Pancreas (tissue), 10 donors: ENCODE data around the gene C6orf47. TPM values are rescaled to one million over a fixed set of nuclear protein-coding genes. Genes with fewer than 3 reads are reported as not detected.

Experiments
- ATAC-seq, 4 donors: fragments of 200-7000 bp; cut with Tn5 transposase; one replicate each; pipeline versions ENCODE4 v1.8.0 to v1.9.1; 2020; ENCODE audit warnings: mild to moderate bottlenecking in 4 of 4, moderate library complexity in 4 of 4
- DNase-seq, 6 donors: peaks; one replicate each; pipeline ENCODE4 v3.0.0-alpha.2; 2020
- FAIRE-seq: peaks from 2 replicates; lab custom pipeline; 2012; peaks lifted over from hg19 to GRCh38; lab: Jason Lieb, UNC
- H3K27ac ChIP-seq, 4 donors: fragments of 200-600 bp; sonication (generic); 1 replicate in 3 of 4; 2 replicates in 1 of 4; pipeline versions ENCODE4 v1.5.0 to v1.8.0; 2020
- H3K27me3 ChIP-seq, 4 donors: fragments of 200-600 bp; one replicate each; pipeline ENCODE4 v1.8.0; 2021
- H3K36me3 ChIP-seq, 3 donors: fragments of 200-600 bp; sonication (generic) in 1 of 3; one replicate each; pipeline versions ENCODE4 v1.5.0 to v1.8.0; 2020 to 2021
- H3K4me1 ChIP-seq, 3 donors: fragments of 200-600 bp; one replicate each; pipeline ENCODE4 v1.8.0; 2021
- H3K4me3 ChIP-seq, 4 donors: fragments of 200-600 bp; sonication (generic) in 2 of 4; one replicate each; pipeline versions ENCODE4 v1.5.0 to v1.8.0; 2020 to 2021
- H3K9me3 ChIP-seq, 4 donors: fragments of 200-600 bp; one replicate each; pipeline ENCODE4 v1.8.0; 2021
- WGBS, 2 donors: extraction: QIAGEN DNeasy Blood & Tissue Kit; methylation state at CpG; one replicate each; pipeline ENCODE4 v1.1.7; 2013; 5-methylcytosine and 5-hydroxymethylcytosine counted together
- intact Hi-C, 3 donors: fragments of 100-400 bp; cut with DNase I; formaldehyde crosslinking; loops; one replicate each; pipeline versions ENCODE4 v1.11.1 to v1.14.2; 2022
- polyA plus RNA-seq, 2 donors: library from polyadenylated mRNA; stranded (reverse); fragments of 200-250 nt; gene quantifications; one replicate each; pipeline ENCODE4 v1.2.3, GENCODE V29; 2013
- total RNA-seq, 6 donors: library from RNA; stranded (reverse); fragmentation: NEBNext Ultra II Directional in 4 of 6; extraction: Animal tissue kit (Norgen Biotek cat#: 25700) in 4 of 6; gene quantifications; one replicate each; pipeline versions ENCODE4 v1.2.1 to v1.2.4, GENCODE V29; 2021 to 2023
- TF ChIP-seq, protein P1 (sequence below), 4 donors: fragments of 200-600 bp; sonication (generic) in 3 of 4; IDR thresholded peaks; one replicate each; pipeline versions ENCODE4 v1.5.0 to v1.8.0; 2021; ENCODE audit warnings: antibody characterized with exemption in 4 of 4
- donor health status: healthy with polysubstance abuse.
- donor health status: DM: no; HTN: no; CAD: no; lungs with moderate emphysema.
- donor health status: DM: no; HTN: no; CAD: no.
- donor health status: control.
- donor health status: control.
- donor health status: Bipolar disorder and iron deficiency.
- donor health status: DM: yes; HTN: yes; CAD: no.
- donor health status: DM: no; HTN: no; CAD: no.
- donor health status: DM: no; HTN: no; CAD: no.
- donor health status: DM: yes; HTN: yes; CAD: no.

C6orf47 gene
- total and polyA plus RNA-seq, 8 donors = 6.9 to 12.0 (median 9.5) TPM

- FAIRE-seq = no peak
- peak in 1 of 6 donors; percentile 22 for DNase-seq
- Histone ChIP-seq H3K36me3 (peaks cover 0 to 2% (median 0%) of the 10 kb centered on the region in 3 donors), H3K27me3 (no peaks in the 10 kb centered on the region), H3K27ac (no peak overlapping the region), H3K4me1 (peaks cover 27 to 38% (median 28%) of the 10 kb centered on the region in 3 donors), H3K9me3 (no peaks in the 10 kb centered on the region), H3K4me3 (no peak overlapping the region)
- intact Hi-C loops = no loop called here
- no peak for ATAC-seq
- TF ChIP-seq, protein P1, sequence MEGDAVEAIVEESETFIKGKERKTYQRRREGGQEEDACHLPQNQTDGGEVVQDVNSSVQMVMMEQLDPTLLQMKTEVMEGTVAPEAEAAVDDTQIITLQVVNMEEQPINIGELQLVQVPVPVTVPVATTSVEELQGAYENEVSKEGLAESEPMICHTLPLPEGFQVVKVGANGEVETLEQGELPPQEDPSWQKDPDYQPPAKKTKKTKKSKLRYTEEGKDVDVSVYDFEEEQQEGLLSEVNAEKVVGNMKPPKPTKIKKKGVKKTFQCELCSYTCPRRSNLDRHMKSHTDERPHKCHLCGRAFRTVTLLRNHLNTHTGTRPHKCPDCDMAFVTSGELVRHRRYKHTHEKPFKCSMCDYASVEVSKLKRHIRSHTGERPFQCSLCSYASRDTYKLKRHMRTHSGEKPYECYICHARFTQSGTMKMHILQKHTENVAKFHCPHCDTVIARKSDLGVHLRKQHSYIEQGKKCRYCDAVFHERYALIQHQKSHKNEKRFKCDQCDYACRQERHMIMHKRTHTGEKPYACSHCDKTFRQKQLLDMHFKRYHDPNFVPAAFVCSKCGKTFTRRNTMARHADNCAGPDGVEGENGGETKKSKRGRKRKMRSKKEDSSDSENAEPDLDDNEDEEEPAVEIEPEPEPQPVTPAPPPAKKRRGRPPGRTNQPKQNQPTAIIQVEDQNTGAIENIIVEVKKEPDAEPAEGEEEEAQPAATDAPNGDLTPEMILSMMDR (IDR thresholded peaks at IDR 0.05) = no peak
- 82 to 91% methylated on average over 12 of the region's 12 CpGs for WGBS, 2 donors
Observed at GRCh38 chr6:31662124-31662723, 1.6 kb upstream of the C6orf47 start.

- Histone ChIP-seq H3K27me3 (no peaks in the 10 kb centered on the region), H3K4me1 (peaks cover 21 to 30% (median 27%) of the 10 kb centered on the region in 3 donors), H3K4me3 (peak overlapping the region in 1 of 4 donors; percentile 66), H3K27ac (peak overlapping the region in 2 of 4 donors; percentile 64 to 79), H3K36me3 (no peaks in the 10 kb centered on the region), H3K9me3 (no peaks in the 10 kb centered on the region)
- intact Hi-C loops = no loop called here
- no peak for ATAC-seq
- 65 to 73% methylated on average over 12 of the region's 12 CpGs for WGBS, 2 donors
- TF ChIP-seq, protein P1 (IDR thresholded peaks at IDR 0.05) = no peak
- no peak for FAIRE-seq
- DNase-seq = no peak
Observed at GRCh38 chr6:31661262-31662123, 915 bp upstream of the C6orf47 start.

GRCh38 chr6:31659649-31660380 is 763 bp downstream of the C6orf47 start:
- peaks cover 21 to 30% (median 27%) of the 10 kb centered on the region in 3 donors for H3K4me1 ChIP-seq
- 8% methylated on average over 13 of the region's 13 CpGs for WGBS, 2 donors

GRCh38 chr6:31658983-31659648 is 1.5 kb downstream of the C6orf47 start:
- no peaks in the 10 kb centered on the region for H3K9me3 ChIP-seq
- FAIRE-seq (no peak), ATAC-seq (no peak), DNase-seq (no peak)
- peak overlapping the region in 3 of 4 donors; percentile 50 to 66 (median 63) for H3K4me3 ChIP-seq
- TF ChIP-seq, protein P1 (IDR thresholded peaks at IDR 0.05) = no peak
- H3K27ac ChIP-seq = no peak overlapping the region
- H3K36me3 ChIP-seq = no peaks in the 10 kb centered on the region
- 73 to 75% methylated on average over 13 of the region's 13 CpGs for WGBS, 2 donors
- intact Hi-C loops = no loop called here
- peaks cover 19 to 27% (median 26%) of the 10 kb centered on the region in 3 donors for H3K4me1 ChIP-seq
- no peaks in the 10 kb centered on the region for H3K27me3 ChIP-seq

More at GRCh38 chr6:31659649-31660380, 763 bp downstream of the C6orf47 start:
- H3K9me3 ChIP-seq = no peaks in the 10 kb centered on the region
- ATAC-seq = peak; percentile 25 to 39 (median 37)
- H3K36me3 ChIP-seq = no peaks in the 10 kb centered on the region
- peak in 1 of 6 donors; percentile 33 for DNase-seq
- intact Hi-C loops = no loop called here
- no peaks in the 10 kb centered on the region for H3K27me3 ChIP-seq
- TF ChIP-seq, protein P1 (IDR thresholded peaks at IDR 0.05) = no peak
- peak overlapping the region; percentile 50 to 76 (median 64) for H3K4me3 ChIP-seq
- no peak for FAIRE-seq
- H3K27ac ChIP-seq = peak overlapping the region; percentile 63 to 79 (median 66)
